K562 (cell line): ENCODE measurements around the gene TSGA10IP. TPM values are rescaled to one million over a fixed set of nuclear protein-coding genes. Genes with fewer than 3 reads are reported as not detected.

Experiments
- GTF2F1 ChIP-seq: IDR thresholded peaks from 2 replicates; pipeline ENCODE4 v1.6.1; 2011; ENCODE audit warnings: low read depth, low read length, improper control_type of control experiment
- KLF6 ChIP-seq: fragments of 250-450 bp; sonication (Bioruptor Pico); IDR thresholded peaks from 2 replicates; pipeline ENCODE4 v1.4.0; 2020; ENCODE audit warnings: mild to moderate bottlenecking, moderate library complexity, borderline replicate concordance
- MTA3 ChIP-seq: fragments of 450-650 bp; formaldehyde crosslinking; IDR thresholded peaks from 2 replicates; pipeline ENCODE4 v1.6.1; 2017; ENCODE audit warnings: mild to moderate bottlenecking, borderline replicate concordance
- POLR2B ChIP-seq: fragments of 450-650 bp; IDR thresholded peaks from 2 replicates; pipeline ENCODE4 v1.6.1; 2018; ENCODE audit warnings: low read depth; ENCODE audit not compliant: partially characterized antibody
- ZC3H8 ChIP-seq: fragments of 450-650 bp; IDR thresholded peaks from 2 replicates; pipeline ENCODE4 v1.6.1; 2017
- ZNF407 ChIP-seq: fragments of 450-650 bp; IDR thresholded peaks from 2 replicates; pipeline ENCODE4 v1.6.1; 2016; ENCODE audit warnings: low read depth
- polyA plus RNA-seq, 8 experiments: library from polyadenylated mRNA; depleted of rRNA in 4 of 8; stranded (reverse) in 5 of 8; unstranded in 3 of 8; fragments of >200 nt; fragmentation: Nextera tagmentation in 2 of 8; fragmentation: Illumina TruSeq in 1 of 8; extraction: Ambion mirVana in 2 of 8; extraction: Trizol in 1 of 8; gene quantifications; 2 replicates each; pipeline versions ENCODE4 v1.2.1 to v1.2.3, GENCODE V29; 2011 to 2014; ENCODE audit warnings: inconsistent platforms in 1 of 8, missing spikeins in 1 of 8
- total RNA-seq, 7 experiments: library from RNA; depleted of rRNA in 6 of 7; stranded (reverse); fragments of >200 nt in 6 of 7; fragmentation: Illumina TruSeq in 2 of 7; extraction: Trizol in 2 of 7; gene quantifications; 2 replicates each; pipeline versions ENCODE4 v1.2.1 to v1.2.3, GENCODE V29; 2011 to 2021; ENCODE audit warnings: low replicate concordance in 1 of 7
- TF ChIP-seq, protein P1 (sequence below): fragments of 200-600 bp; sonication (generic); IDR thresholded peaks from one replicate; pipeline ENCODE4 v1.6.1; 2012; ENCODE audit warnings: mild to moderate bottlenecking, low read depth, low read length, inconsistent platforms

The TSGA10IP gene
- total and polyA plus RNA-seq, 9 of the 15 experiments (the other 6 are each of a cell fraction or from before 2014, with no cell fraction given), result not detected

DNA sequence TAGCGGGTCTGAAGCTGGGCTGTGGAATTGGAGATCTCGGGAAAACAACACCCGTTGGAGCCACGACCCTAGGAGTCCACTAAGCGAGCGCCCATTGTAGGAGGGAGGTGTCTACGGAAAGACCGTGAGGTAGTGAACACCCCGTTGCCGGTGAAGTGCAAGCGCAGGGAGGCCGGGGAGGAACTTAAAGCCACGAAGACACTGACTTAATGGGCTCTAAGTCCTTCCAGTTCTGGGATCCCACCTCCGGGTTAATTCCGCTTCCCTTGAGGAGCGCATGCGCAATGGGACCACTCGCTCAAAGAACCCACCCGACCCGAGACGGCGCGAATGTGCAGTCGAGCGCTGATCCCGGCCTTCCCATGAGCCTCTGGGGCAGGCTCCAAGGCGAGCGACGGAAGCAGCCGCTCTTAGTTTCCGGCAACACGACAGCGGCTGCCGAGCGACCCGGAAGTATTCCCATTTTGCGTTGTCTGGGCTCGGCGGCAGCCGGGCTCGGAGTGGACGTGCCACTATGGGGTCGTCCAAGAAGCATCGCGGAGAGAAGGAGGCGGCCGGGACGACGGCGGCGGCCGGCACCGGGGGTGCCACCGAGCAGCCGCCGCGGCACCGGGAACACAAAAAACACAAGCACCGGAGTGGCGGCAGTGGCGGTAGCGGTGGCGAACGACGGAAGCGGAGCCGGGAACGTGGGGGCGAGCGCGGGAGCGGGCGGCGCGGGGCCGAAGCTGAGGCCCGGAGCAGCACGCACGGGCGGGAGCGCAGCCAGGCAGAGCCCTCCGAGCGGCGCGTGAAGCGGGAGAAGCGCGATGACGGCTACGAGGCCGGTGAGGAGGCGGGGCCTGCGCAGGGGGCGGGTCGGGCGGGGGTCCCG lies 16.2 kb downstream of the TSGA10IP start, which contains the start of gene SART1 (continued):
- TF ChIP-seq, protein P1, sequence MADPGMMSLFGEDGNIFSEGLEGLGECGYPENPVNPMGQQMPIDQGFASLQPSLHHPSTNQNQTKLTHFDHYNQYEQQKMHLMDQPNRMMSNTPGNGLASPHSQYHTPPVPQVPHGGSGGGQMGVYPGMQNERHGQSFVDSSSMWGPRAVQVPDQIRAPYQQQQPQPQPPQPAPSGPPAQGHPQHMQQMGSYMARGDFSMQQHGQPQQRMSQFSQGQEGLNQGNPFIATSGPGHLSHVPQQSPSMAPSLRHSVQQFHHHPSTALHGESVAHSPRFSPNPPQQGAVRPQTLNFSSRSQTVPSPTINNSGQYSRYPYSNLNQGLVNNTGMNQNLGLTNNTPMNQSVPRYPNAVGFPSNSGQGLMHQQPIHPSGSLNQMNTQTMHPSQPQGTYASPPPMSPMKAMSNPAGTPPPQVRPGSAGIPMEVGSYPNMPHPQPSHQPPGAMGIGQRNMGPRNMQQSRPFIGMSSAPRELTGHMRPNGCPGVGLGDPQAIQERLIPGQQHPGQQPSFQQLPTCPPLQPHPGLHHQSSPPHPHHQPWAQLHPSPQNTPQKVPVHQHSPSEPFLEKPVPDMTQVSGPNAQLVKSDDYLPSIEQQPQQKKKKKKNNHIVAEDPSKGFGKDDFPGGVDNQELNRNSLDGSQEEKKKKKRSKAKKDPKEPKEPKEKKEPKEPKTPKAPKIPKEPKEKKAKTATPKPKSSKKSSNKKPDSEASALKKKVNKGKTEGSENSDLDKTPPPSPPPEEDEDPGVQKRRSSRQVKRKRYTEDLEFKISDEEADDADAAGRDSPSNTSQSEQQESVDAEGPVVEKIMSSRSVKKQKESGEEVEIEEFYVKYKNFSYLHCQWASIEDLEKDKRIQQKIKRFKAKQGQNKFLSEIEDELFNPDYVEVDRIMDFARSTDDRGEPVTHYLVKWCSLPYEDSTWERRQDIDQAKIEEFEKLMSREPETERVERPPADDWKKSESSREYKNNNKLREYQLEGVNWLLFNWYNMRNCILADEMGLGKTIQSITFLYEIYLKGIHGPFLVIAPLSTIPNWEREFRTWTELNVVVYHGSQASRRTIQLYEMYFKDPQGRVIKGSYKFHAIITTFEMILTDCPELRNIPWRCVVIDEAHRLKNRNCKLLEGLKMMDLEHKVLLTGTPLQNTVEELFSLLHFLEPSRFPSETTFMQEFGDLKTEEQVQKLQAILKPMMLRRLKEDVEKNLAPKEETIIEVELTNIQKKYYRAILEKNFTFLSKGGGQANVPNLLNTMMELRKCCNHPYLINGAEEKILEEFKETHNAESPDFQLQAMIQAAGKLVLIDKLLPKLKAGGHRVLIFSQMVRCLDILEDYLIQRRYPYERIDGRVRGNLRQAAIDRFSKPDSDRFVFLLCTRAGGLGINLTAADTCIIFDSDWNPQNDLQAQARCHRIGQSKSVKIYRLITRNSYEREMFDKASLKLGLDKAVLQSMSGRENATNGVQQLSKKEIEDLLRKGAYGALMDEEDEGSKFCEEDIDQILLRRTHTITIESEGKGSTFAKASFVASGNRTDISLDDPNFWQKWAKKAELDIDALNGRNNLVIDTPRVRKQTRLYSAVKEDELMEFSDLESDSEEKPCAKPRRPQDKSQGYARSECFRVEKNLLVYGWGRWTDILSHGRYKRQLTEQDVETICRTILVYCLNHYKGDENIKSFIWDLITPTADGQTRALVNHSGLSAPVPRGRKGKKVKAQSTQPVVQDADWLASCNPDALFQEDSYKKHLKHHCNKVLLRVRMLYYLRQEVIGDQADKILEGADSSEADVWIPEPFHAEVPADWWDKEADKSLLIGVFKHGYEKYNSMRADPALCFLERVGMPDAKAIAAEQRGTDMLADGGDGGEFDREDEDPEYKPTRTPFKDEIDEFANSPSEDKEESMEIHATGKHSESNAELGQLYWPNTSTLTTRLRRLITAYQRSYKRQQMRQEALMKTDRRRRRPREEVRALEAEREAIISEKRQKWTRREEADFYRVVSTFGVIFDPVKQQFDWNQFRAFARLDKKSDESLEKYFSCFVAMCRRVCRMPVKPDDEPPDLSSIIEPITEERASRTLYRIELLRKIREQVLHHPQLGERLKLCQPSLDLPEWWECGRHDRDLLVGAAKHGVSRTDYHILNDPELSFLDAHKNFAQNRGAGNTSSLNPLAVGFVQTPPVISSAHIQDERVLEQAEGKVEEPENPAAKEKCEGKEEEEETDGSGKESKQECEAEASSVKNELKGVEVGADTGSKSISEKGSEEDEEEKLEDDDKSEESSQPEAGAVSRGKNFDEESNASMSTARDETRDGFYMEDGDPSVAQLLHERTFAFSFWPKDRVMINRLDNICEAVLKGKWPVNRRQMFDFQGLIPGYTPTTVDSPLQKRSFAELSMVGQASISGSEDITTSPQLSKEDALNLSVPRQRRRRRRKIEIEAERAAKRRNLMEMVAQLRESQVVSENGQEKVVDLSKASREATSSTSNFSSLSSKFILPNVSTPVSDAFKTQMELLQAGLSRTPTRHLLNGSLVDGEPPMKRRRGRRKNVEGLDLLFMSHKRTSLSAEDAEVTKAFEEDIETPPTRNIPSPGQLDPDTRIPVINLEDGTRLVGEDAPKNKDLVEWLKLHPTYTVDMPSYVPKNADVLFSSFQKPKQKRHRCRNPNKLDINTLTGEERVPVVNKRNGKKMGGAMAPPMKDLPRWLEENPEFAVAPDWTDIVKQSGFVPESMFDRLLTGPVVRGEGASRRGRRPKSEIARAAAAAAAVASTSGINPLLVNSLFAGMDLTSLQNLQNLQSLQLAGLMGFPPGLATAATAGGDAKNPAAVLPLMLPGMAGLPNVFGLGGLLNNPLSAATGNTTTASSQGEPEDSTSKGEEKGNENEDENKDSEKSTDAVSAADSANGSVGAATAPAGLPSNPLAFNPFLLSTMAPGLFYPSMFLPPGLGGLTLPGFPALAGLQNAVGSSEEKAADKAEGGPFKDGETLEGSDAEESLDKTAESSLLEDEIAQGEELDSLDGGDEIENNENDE, result no peak
- peak; percentile 57; the same call in 1 of the 2 replicates for TF ChIP-seq ZNF407
- no peak for TF ChIP-seq ZC3H8
- peak; percentile 84 for TF ChIP-seq MTA3
- peak; percentile 95 for TF ChIP-seq POLR2B
- no peak for TF ChIP-seq GTF2F1
- TF ChIP-seq KLF6, result no peak
